ENCODE results near the gene MYCBP. TPM values are rescaled to one million over a fixed set of nuclear protein-coding genes. Genes with fewer than 3 reads are reported as not detected.

MYCBP gene
- total and polyA plus RNA-seq, 2 of the 13 experiments (the other 11 are each of a cell fraction or from before 2014, with no cell fraction given), result 11.4 to 30.4 TPM

- TF ChIP-seq MNT (IDR thresholded peaks at IDR 0.05), result no peak
- no peak for TF ChIP-seq ZNF629 (CRISPR knock-in tag; conservative IDR thresholded peaks at IDR 0.05)
- TF ChIP-seq SOX5 (CRISPR knock-in tag; IDR thresholded peaks at IDR 0.05; ENCODE audit: borderline replicate concordance), result no peak
- TF ChIP-seq POLR2G (IDR thresholded peaks at IDR 0.05; ENCODE audit: low read depth, low read length), result no peak
- TF ChIP-seq SMARCC2 (IDR thresholded peaks at IDR 0.05), result no peak
- TF ChIP-seq ZNF816 (CRISPR knock-in tag; IDR thresholded peaks at IDR 0.05; ENCODE audit: borderline replicate concordance), result no peak
- TF ChIP-seq JUN (CRISPR knock-in tag; IDR thresholded peaks at IDR 0.05), result no peak
- TF ChIP-seq ZNF160 (CRISPR knock-in tag; IDR thresholded peaks at IDR 0.05), result no peak
- TF ChIP-seq ZNF510 (CRISPR knock-in tag; IDR thresholded peaks at IDR 0.05; ENCODE audit: low read depth), result no peak
Observed at GRCh38 chr1:38865112-38865715, 7.9 kb downstream of the MYCBP start (continued).

- intact Hi-C loops (cut with micrococcal nuclease; ENCODE audit: unreplicated experiment), result loop anchor here (5.0 kb wide), 1 partner anchor 717 kb away; the partner anchor contains the start of gene PABPC4
- no peak for FAIRE-seq
- Histone ChIP-seq H3K9ac (ENCODE audit: insufficient read depth, low read depth, low read length) (peak overlapping the region; percentile 69), H3K79me2 (ENCODE audit: insufficient read depth, low read length) (peaks cover 45% of the 10 kb centered on the region), H3K4me1 (ENCODE audit: insufficient read depth, low read length) (peaks cover 59% of the 10 kb centered on the region), H3K36me3 (replicated peaks in 1 of 2; ENCODE audit: control insufficient read depth in 1 of 2, insufficient read depth in 2 of 2, low read length in 2 of 2) (peaks cover 2 to 6% of the 10 kb centered on the region in 2 experiments), H3K4me2 (ENCODE audit: low read depth, low read length) (peak overlapping the region; percentile 83), H3K9me3 (ENCODE audit: low read length) (no peaks in the 10 kb centered on the region), H3K27me3 (ENCODE audit: control insufficient read depth in 1 of 2, insufficient read depth in 2 of 2, low read length in 2 of 2) (no peaks in the 10 kb centered on the region; a peak in 1 of 5 replicates), H3K27ac (ENCODE audit: extremely low read length, insufficient read depth, low read length) (peak overlapping the region; percentile 48), H2AFZ (ENCODE audit: low read length) (peak overlapping the region; percentile 52), H3K4me3 (replicated peaks in 1 of 3; ENCODE audit: insufficient read depth in 1 of 3, low read depth in 2 of 3, low read length in 3 of 3) (peak overlapping the region; percentile 62 to 97 (median 77)), H4K20me1 (ENCODE audit: insufficient read depth, low read length) (no peaks in the 10 kb centered on the region)
- ChIA-PET POLR2A (interaction anchor here (1.0 kb wide), 1 partner anchor 11 kb away, joined by 3 read pairs; no protein-coding TSS in a partner anchor), CTCF (ENCODE audit: low intra/inter-chr PET ratio, low total read pairs) (no interaction called here)
- DNase-seq (ENCODE audit: low spot score), result peak; percentile 26
- ATAC-seq, result no peak
- BruUV-seq (replicated peaks), result TSS peak; percentile 70
- in situ Hi-C loops (cut with HindIII; ENCODE audit: extremely low pct_ligation_motif_present, low pct_unique_long_range_greater_than_20kb), result no loop called here
- WGBS (ENCODE audit: low lambda C conversion rate), result 4% methylated on average over 6 of the region's 6 CpGs
- TF ChIP-seq ZSCAN5A (CRISPR knock-in tag; IDR thresholded peaks at IDR 0.05; ENCODE audit: borderline replicate concordance), result 0 out of 2 replicates have a peak, but pooled peaks have one; percentile 9
- TF ChIP-seq MXD3 (CRISPR knock-in tag; IDR thresholded peaks at IDR 0.05), result no peak
- TF ChIP-seq BORCS8-MEF2B (CRISPR knock-in tag; IDR thresholded peaks at IDR 0.05), result no peak
- 0 out of 2 replicates have a peak, but pooled peaks have one; percentile 2 for TF ChIP-seq ARID5B (CRISPR knock-in tag; IDR thresholded peaks at IDR 0.05)
- no peak for TF ChIP-seq FOSL1 (CRISPR knock-in tag; IDR thresholded peaks at IDR 0.05; ENCODE audit: borderline replicate concordance)
- TF ChIP-seq BRF2 (CRISPR knock-in tag; IDR thresholded peaks at IDR 0.05), result 0 out of 2 replicates have a peak, but pooled peaks have one; percentile 1
Observed at GRCh38 chr1:38860454-38860795, 12.7 kb downstream of the MYCBP start.

Data from HepG2 (cell line).